ENCODE data around the gene GPR87. TPM values are rescaled to one million over a fixed set of nuclear protein-coding genes. Genes with fewer than 3 reads are reported as not detected.

The GPR87 gene
- total and polyA plus RNA-seq, 2 experiments from 2014 or later = 7.0 to 11.0 TPM

DNA sequence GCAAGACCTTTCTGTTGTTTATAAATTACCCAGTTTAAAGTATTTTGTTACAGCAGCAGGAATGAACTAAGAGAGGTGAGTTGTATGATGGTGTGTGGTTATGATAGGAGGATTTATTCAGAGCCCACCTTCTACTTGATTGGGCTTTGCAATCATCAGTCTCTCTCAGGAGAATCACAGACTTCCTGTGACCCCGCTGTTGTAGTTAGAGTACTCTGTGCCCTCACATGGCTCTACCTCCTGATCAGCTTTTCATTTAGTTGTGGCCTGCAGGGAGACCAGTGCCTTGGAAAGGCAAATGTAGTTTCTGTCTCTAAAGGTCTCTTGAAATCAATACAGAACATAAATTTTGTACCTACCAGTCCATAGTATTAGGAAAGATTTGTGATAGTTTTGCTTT lies 30.7 kb downstream of the GPR87 start:
- no peaks in the 10 kb centered on the region for H3K9me2 ChIP-seq (replicated peaks; ENCODE audit: insufficient read depth)
- H3K4me3 ChIP-seq = no peak overlapping the region
- H3K4me2 ChIP-seq = no peak overlapping the region
- H3K79me2 ChIP-seq = no peaks in the 10 kb centered on the region
- no peaks in the 10 kb centered on the region for H3K27me3 ChIP-seq
- no peaks in the 10 kb centered on the region for H3K4me1 ChIP-seq (ENCODE audit: insufficient read depth)
- H4K20me1 ChIP-seq (ENCODE audit: insufficient read depth, poor library complexity, severe bottlenecking) = no peaks in the 10 kb centered on the region
- no peaks in the 10 kb centered on the region for H3K9me3 ChIP-seq (ENCODE audit: low read depth)
- H3K27ac ChIP-seq = no peak overlapping the region
- DNase-seq (ENCODE audit: low spot score) = no peak
- no peaks in the 10 kb centered on the region for H3K36me3 ChIP-seq (replicated peaks; ENCODE audit: insufficient read depth, low read depth)
- WGBS (ENCODE audit: low lambda C conversion rate, missing lambda C conversion rate) = 81% methylated on average over 1 of the region's 1 CpG
- no peak for TF ChIP-seq EZH2phosphoT487 (IDR thresholded peaks at IDR 0.05; ENCODE audit: low read depth, severe bottlenecking, unreplicated experiment)
- TF ChIP-seq, protein P1, sequence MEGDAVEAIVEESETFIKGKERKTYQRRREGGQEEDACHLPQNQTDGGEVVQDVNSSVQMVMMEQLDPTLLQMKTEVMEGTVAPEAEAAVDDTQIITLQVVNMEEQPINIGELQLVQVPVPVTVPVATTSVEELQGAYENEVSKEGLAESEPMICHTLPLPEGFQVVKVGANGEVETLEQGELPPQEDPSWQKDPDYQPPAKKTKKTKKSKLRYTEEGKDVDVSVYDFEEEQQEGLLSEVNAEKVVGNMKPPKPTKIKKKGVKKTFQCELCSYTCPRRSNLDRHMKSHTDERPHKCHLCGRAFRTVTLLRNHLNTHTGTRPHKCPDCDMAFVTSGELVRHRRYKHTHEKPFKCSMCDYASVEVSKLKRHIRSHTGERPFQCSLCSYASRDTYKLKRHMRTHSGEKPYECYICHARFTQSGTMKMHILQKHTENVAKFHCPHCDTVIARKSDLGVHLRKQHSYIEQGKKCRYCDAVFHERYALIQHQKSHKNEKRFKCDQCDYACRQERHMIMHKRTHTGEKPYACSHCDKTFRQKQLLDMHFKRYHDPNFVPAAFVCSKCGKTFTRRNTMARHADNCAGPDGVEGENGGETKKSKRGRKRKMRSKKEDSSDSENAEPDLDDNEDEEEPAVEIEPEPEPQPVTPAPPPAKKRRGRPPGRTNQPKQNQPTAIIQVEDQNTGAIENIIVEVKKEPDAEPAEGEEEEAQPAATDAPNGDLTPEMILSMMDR (IDR thresholded peaks at IDR 0.05; ENCODE audit: poor library complexity) = no peak
- TF ChIP-seq EZH2 (IDR thresholded peaks at IDR 0.05; ENCODE audit: borderline replicate concordance) = no peak
- no peak overlapping the region for H2AFZ ChIP-seq

DNA sequence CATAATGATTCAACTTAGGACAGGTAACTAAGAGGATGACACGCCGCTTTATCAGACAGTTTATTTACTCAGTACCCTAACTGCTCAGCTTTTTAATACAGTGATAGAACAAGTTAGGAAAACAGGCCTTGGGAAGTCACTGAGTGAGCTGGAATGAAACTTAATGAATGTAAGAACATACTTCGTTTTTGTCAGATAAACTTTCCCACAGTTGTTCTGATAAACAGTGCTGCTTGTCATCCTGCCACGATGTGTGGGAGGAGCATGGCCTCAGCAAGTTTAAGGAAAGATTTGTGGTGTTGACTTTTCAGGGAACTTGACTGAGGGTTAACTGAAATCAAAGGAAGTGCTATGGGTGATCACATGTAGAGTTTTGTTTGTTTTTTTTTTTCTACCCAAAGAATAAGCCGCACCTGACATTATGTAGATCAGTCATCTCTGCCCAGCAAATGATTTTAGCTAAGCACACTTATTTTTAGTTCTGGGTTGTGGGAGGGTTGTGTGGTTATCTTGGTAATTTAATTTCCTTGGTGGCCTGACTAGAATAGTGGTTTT lies 32.6 kb downstream of the GPR87 start:
- 35% methylated on average over 5 of the region's 5 CpGs for WGBS (ENCODE audit: low lambda C conversion rate, missing lambda C conversion rate)
- Histone ChIP-seq H3K4me3 (no peak overlapping the region), H3K79me2 (no peaks in the 10 kb centered on the region), H2AFZ (no peak overlapping the region), H3K9me2 (replicated peaks; ENCODE audit: insufficient read depth) (no peaks in the 10 kb centered on the region), H3K27me3 (no peaks in the 10 kb centered on the region), H4K20me1 (ENCODE audit: insufficient read depth, poor library complexity, severe bottlenecking) (no peaks in the 10 kb centered on the region), H3K9me3 (ENCODE audit: low read depth) (no peaks in the 10 kb centered on the region), H3K4me2 (no peak overlapping the region), H3K36me3 (replicated peaks; ENCODE audit: insufficient read depth, low read depth) (no peaks in the 10 kb centered on the region), H3K4me1 (ENCODE audit: insufficient read depth) (no peaks in the 10 kb centered on the region), H3K27ac (peak overlapping the region; percentile 13)
- no peak for TF ChIP-seq EZH2phosphoT487 (IDR thresholded peaks at IDR 0.05; ENCODE audit: low read depth, severe bottlenecking, unreplicated experiment)
- TF ChIP-seq, protein P1 (IDR thresholded peaks at IDR 0.05; ENCODE audit: poor library complexity) = no peak
- TF ChIP-seq EZH2 (IDR thresholded peaks at IDR 0.05; ENCODE audit: borderline replicate concordance) = no peak
- peak; percentile 23 for DNase-seq (ENCODE audit: low spot score)

- H3K36me3 ChIP-seq (replicated peaks; ENCODE audit: insufficient read depth, low read depth) = no peaks in the 10 kb centered on the region
Observed at GRCh38 chr3:151283387-151283786, 33.2 kb downstream of the GPR87 start.

More at GRCh38 chr3:151283387-151283786, 33.2 kb downstream of the GPR87 start:
- H3K9me3 ChIP-seq (ENCODE audit: low read depth) = no peaks in the 10 kb centered on the region
- no peak overlapping the region for H3K4me3 ChIP-seq
- no peak overlapping the region for H3K4me2 ChIP-seq
- H3K27me3 ChIP-seq = no peaks in the 10 kb centered on the region
- no peak overlapping the region for H2AFZ ChIP-seq
- no peaks in the 10 kb centered on the region for H4K20me1 ChIP-seq (ENCODE audit: insufficient read depth, poor library complexity, severe bottlenecking)
- H3K79me2 ChIP-seq = no peaks in the 10 kb centered on the region
- H3K9me2 ChIP-seq (replicated peaks; ENCODE audit: insufficient read depth) = no peaks in the 10 kb centered on the region
- no peaks in the 10 kb centered on the region for H3K4me1 ChIP-seq (ENCODE audit: insufficient read depth)
- TF ChIP-seq EZH2phosphoT487 (IDR thresholded peaks at IDR 0.05; ENCODE audit: low read depth, severe bottlenecking, unreplicated experiment) (no peak), EZH2 (IDR thresholded peaks at IDR 0.05; ENCODE audit: borderline replicate concordance) (no peak)
- TF ChIP-seq, protein P1 (IDR thresholded peaks at IDR 0.05; ENCODE audit: poor library complexity) = no peak
- no peak for DNase-seq (ENCODE audit: low spot score)
- WGBS (ENCODE audit: low lambda C conversion rate, missing lambda C conversion rate) = 69% methylated on average over 4 of the region's 4 CpGs
- peak overlapping the region; percentile 13 for H3K27ac ChIP-seq
